Kasumi-1 (cell line): Measurements from ENCODE around the gene PCDHAC2.

ENCODE experiments used
- DNase-seq, 2 experiments: peaks; one replicate each; lab custom pipeline; 2025; lab: John Stamatoyannopoulos, UW

PCDHAC2 gene, protein sequence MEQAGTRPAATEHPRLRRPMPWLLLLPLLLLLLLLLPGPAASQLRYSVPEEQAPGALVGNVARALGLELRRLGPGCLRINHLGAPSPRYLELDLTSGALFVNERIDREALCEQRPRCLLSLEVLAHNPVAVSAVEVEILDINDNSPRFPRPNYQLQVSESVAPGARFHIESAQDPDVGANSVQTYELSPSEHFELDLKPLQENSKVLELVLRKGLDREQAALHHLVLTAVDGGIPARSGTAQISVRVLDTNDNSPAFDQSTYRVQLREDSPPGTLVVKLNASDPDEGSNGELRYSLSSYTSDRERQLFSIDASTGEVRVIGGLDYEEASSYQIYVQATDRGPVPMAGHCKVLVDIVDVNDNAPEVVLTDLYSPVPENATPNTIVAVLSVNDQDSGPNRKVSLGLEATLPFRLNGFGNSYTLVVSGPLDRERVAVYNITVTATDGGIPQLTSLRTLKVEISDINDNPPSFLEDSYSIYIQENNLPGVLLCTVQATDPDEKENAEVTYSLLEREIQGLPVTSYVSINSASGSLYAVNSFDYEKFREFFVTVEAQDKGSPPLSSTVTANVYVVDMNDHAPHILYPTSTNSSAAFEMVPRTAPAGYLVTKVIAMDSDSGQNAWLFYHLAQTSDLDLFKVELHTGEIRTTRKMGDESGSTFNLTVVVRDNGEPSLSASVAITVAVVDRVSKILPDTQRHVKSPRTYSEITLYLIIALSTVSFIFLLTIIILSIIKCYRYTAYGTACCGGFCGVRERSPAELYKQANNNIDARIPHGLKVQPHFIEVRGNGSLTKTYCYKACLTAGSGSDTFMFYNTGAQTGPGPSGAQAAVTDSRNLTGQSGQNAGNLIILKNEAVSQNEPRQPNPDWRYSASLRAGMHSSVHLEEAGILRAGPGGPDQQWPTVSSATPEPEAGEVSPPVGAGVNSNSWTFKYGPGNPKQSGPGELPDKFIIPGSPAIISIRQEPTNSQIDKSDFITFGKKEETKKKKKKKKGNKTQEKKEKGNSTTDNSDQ

DNA sequence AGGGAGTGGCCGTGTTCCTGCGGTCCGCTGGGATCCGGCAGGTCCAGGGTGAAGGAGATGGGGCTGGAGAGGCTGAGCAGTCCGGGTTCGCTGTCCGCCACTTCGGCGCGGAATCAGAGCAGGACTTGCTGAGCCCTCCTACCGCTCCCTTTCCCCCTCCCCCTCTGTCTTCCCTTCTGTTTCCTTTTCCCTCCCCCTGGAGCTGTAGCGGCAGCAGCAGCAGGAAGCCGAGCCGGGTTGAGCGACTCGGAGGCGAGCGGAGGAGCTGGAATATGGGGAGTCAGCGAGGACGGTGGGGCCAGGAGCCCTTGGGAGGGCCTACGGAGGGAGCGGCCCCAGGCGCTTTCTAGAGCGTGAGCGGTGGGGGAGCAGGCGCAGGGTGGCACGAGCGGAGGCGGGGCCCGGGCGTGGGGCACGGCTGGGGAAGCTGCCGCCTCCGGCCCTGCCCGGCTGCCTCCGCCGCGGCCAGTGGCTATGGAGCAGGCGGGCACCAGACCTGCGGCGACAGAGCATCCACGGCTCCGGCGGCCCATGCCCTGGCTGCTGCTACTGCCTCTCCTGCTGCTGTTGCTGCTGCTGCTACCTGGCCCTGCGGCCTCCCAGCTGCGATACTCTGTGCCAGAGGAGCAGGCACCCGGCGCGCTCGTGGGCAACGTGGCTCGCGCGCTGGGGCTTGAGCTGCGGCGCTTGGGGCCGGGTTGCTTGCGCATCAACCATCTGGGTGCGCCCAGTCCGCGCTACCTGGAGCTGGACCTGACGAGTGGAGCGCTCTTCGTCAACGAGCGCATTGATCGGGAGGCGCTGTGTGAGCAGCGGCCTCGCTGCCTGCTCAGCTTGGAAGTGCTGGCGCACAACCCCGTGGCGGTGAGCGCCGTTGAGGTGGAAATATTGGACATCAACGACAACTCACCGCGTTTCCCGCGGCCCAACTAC is at the start of gene PCDHAC2:
PCDHAC2 (plus strand) TSS at position 184 of the 933 bp plus-strand sequence; CDS start at position 475, 291 bp downstream.
- no peak for DNase-seq

DNA sequence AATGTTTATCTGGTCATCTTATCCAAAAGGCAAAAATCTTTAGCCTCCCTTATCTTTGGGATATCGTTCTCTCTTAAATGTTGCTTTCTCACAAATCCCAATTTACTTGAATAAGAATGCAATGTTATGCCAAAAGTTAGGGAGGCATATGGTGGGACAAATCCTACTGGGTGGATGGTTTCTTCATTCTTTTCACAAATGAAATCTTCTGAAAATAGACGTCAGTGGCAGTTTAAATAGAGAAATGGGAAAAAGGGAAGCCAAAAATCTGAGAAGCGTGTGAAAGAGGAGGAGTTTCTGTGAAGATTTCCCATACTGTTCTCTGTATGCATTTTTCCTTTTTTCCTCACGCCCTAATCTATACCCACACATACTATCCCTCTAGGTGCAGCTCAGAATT is 42.7 kb upstream of the PCDHAC2 start:
- no peak for DNase-seq

DNA sequence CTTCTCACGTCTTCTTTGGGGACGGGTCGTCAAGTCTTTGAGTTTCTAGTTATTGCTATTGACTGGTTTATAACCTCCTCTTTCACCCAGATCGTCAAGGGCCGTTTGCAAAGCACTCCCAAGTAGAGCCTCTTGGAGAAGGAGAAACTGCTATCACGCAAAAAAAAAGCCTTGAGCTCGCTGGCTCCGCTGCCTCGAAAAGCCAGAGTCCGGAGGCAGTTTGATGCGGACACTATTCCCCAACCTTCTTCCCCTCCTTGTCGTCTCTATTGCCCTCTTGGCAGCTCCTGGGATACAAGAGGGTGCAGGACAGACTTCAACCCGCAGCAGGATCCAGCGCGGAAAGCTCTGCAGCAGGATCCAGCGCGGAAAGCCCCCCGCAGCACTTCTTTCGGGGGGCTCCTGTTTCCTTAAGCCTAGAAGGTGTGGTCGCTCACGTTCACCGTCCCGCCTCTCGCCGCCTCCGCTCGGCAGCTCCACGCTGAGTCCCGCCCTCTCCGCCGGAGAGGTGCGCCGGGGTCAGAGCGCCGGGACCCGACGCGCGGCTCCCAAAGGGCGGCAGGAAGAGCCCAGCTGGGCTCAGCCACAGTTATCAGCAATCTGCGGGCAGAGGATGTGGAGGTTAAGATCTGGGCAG is 40.4 kb upstream of the PCDHAC2 start, which contains the start of gene PCDHAC1:
PCDHAC1 (plus strand) TSS at position 494 of the 637 bp plus-strand sequence. CDS start 594 bp downstream, outside the sequence.
- no peak for DNase-seq

DNA sequence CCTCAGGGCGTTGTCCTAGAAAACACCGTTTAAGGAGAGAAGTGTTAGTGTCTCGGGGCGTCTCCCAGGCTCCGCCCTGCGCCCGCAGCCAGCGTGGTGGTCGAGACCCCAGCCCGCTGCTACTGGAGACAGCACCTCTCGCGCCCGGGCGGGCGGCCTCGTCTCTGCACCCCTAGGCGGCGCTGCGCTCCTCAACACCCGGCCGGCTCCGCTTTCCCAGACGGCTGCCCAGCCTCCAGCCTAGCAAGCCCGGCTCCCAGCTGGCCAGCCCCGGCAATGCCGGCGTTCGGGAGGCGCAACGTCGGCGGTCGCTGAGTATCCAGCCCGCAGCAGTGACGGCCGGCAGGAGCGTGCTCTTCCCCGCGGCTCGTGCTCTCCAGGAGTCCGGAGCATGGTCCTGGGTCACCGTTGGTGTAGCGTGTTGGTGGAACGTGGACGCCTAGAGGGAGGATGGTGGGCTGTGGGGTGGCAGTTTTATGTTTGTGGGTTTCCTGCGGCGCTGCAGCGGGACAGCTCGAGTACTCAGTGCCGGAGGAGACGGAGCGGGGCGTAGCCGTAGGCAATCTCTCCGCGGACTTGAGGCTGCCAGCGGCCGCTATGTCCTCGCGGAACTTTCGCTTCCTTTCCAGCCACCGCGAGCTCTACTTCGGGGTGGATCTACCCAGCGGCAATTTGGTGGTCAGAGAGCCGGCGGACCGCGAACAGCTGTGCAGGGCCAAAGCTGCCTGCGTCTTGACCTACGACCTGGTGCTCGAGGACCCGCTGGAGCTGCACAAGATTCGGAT is 39.6 kb upstream of the PCDHAC2 start:
- DNase-seq: no peak

DNA sequence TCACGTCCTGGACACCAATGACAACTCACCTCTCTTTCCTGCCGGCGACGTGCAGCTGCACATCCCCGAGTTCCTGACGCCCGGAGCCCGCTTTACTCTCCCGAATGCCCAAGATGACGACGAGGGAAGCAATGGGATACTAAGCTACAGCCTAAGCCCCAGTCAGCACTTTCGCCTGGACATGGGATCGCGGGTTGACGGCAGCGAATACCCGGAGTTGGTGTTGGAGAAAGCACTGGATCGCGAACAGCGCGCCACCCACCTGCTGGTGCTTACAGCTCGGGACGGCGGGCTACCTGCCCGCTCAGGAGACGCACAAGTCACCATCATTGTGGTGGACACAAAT is 39.1 kb upstream of the PCDHAC2 start:
- no peak for DNase-seq

DNA sequence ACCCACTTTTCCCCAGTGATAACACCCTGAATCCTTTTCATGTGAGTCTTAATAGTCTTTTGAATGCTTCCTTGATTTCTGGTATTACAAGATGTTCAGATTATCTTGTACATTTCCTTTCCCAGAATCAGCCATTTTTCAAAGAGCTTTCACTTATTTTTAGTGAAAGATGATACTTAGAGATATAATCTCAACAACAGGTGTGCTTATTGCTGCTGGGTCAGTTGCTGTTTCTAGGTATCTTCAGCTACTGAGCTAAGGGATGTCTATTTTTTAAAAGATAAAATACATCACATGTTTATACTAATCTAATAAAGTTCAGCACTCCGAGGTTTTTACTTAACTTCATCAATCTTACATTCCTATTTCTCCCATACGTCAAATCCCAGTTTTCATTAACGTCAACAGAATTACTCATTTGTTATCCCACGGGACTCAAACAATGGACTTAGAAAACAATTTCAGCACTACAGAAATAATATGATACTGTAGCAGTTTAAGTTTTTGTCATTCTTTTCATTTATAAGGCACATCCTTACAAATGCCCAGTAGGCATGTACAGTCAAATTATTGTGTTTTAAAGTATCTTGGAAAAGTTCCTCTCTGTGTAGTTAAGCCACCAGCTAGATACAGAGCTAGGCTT is 31.2 kb upstream of the PCDHAC2 start:
- no peak for DNase-seq

DNA sequence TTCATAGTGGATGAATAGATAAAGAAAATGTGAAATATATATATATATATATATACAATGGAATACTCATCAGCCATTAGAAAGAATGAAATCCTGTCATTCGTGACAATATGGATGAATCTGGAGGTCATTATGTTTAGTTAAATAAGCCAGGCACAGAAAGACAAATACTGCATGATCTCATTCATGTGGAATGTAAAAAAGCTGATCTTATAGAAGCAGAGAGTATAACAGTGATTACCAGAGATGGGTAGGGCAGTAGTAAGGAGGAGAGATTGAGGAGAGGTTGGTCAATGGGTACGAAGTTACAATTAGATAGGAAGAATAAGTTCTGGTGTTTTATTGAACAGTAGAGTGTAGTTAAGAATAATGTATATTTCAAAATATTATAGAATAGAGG is 19.7 kb upstream of the PCDHAC2 start:
- DNase-seq: no peak

DNA sequence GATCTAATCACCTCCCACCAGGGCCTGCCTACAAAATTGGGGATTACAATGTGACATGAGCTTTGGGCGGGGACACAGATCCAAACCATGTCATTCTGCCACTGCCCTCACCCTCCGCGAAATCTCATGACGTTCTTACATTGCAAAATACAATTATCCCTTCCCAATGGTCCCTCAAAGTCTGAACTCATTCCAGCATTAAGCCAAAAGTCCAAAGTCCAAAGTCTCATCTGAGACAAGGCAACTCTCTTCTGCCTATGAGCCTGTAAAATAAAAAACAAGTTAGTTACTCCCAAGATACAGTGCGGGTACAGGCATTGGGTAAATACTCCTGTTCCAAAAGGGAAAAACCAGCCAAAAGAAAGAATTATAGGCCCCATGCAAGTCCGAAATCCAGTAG is 14.6 kb upstream of the PCDHAC2 start:
- DNase-seq: no peak

DNA sequence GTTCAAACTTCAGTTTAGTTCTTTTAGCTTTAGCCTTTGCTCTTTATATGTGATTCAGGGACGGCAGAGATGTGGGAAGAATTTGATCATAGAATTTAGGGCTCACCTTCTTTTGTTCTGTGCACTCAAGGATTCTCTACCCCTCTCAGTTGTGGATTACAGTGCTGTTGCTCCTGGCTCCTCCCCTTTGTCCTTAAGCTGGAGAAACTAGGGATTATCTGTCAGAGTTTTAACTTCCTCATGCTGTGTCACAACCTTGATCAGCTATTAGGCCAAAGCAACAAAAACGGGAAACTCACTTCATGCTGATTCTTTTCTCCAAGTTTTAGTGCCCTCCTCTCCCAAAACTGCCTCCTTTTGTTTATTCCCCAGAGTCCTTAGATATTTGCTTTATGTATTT is 13.0 kb upstream of the PCDHAC2 start:
- DNase-seq: peak in 1 of 2 experiments; percentile 27

DNA sequence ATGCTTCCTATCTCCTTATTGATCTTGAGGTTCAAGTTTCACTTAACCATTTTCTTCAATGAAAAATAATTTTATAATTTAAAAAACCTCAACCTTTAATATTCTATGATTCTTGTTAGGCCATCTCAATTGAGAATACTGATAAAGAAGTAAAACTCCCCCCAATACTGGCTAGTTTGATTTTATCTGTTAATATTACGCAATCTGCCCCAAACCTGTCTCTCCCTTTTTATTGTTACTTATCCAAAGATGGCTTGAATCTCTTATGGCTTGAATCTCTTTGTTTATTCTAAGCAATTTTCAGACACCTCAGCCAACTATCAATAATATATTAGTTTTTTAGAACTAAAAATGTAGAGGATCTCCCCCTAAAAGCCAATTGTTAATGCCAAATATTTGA is 4.1 kb upstream of the PCDHAC2 start:
- DNase-seq: no peak

DNA sequence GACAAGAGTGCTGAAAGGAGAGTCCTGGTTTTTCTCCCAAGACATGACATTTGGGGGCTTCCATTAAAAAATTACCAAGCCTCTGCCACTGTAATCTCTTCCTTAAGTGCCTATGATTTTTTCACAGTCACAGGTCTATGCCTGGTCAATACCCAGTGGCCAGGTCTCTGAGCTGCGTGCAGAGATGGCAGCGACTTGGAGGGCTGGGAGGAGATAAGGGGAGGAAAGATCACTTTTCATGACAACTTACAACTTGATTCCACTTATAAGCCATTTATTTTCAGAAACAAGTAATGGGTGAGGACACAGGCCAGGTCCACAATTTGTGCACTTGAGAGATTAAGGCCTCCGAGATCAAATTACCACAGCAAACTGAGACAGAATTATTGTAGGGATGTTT is 1.9 kb upstream of the PCDHAC2 start:
- no peak for DNase-seq

DNA sequence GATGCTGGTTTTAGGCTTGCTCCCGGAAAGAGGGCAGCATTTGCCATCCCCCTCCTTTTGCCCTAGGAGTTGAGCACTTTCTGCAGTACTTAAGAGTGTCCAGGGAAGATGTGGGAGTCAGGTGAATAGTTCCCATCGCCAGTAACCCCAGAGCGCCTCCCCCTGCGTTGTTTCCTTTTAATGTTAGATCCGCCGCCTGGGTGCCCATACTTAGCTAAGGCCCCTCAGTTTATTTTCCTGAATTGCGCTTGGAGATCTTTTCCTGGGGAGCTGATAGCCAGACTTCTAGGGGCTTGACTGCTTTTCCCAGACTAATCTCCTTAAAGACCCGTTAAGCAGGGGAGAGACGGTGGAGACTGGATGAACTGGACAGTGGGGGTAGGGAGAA is 377 bp upstream of the PCDHAC2 start:
- no peak for DNase-seq

DNA sequence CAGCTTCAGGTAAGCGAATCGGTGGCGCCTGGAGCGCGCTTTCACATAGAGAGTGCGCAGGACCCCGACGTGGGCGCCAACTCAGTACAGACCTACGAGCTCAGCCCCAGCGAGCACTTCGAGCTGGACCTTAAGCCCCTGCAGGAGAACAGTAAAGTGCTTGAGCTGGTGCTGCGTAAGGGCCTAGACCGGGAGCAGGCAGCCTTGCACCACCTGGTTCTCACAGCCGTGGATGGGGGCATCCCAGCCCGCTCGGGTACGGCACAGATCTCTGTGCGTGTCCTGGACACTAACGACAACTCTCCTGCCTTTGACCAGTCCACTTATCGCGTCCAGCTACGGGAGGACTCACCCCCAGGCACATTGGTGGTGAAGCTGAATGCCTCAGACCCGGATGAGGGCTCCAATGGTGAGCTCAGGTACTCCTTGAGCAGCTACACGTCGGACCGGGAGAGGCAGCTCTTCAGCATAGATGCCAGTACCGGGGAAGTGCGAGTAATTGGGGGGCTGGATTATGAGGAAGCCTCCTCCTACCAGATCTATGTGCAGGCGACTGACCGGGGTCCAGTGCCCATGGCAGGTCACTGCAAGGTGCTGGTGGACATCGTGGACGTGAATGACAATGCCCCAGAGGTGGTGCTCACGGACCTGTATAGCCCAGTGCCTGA is 1.1 kb downstream of the PCDHAC2 start:
- no peak for DNase-seq

DNA sequence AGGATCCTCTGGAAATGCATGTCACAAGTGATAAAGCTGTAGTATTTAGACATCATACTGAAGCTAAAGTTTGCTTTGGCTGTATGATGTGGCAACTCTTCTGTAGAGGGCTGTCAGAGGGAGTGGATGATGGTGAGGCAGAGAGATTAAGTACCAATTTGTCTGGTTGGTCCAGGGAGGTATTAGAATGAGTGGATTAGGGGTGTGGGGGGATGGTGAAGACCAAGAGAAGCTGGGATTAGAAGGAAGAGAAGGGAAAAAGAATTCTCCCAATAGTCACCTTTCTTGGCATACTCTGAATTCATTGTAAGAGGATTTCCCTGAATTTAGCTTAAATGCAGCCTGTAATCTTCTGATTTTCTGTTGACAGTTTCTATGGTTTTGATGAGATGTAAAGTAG is 3.6 kb downstream of the PCDHAC2 start:
- DNase-seq: no peak

DNA sequence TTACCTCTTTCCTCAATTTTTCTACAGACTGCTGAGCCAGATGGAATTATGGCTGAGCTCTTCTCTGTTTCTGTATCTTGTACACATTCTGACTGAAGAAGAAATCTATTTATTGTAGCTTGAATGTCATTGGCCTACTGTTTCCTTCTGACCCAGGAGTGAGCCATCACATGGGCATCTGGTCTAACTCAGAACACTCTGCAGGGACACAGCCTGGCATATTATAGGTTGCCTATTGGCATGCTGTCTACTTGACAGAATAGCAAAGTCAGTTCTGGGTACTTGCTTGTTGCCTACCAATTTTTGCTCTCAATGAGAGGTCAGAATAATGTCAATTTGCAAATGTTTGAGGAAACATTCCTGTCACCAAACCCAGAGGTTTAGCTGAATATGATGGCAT is 7.3 kb downstream of the PCDHAC2 start:
- DNase-seq: no peak

DNA sequence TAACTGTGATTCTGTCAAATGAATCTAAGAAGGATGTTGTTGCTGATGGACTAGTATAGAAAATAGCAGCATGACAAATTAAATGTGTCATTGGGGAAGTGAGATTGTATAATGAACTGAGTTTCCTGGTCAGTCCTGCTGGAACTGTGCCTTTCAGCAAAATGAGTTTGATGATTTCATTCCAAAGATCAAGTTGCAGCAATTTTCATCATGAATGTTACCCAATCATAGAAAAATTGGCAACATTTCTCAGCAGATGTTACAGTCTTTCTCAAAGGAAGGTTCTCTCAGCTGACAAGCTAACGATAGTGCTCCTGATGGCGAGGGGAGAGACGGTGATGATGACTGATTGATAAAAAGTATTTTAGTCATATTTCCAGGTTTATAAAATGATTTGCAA is 10.7 kb downstream of the PCDHAC2 start:
- no peak for DNase-seq

DNA sequence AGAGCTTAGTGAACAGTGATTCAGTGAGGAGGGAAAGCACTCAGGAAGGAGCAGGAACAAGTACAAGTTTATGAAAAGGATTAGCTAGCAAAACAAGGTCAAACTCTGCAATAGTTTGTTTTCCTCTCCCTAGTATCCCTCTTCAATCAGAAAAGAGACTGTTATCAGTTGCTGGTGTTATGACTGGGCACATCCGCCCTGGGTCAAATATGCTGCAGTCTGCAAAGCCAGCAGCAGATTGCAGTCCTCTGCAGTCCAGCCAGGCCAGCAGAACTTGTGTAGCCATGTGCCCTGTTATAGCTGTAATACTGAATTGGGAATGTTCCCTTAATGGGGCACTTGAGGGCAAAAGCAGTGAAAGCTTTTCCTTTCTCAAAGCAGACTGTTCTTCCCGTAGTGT is 12.0 kb downstream of the PCDHAC2 start:
- no peak for DNase-seq

DNA sequence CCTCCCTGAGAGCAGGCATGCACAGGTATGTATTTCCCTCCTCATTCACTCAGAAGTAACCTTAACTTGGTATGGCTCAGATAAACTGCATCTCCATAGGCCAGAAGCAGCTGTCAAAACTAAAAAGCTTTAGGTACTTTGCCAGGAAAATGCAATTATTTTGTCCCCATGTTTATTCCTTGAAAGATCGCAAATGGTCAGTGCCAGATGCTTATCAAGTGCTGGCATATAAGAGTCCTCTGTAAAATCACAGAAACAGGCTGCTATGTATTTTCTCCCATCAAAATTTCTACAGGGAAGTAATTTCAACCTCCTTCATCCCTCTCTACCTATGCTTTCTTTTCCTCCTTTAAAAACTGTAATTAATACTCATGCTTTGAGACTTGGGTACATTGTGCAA is 12.7 kb downstream of the PCDHAC2 start:
- DNase-seq: no peak

DNA sequence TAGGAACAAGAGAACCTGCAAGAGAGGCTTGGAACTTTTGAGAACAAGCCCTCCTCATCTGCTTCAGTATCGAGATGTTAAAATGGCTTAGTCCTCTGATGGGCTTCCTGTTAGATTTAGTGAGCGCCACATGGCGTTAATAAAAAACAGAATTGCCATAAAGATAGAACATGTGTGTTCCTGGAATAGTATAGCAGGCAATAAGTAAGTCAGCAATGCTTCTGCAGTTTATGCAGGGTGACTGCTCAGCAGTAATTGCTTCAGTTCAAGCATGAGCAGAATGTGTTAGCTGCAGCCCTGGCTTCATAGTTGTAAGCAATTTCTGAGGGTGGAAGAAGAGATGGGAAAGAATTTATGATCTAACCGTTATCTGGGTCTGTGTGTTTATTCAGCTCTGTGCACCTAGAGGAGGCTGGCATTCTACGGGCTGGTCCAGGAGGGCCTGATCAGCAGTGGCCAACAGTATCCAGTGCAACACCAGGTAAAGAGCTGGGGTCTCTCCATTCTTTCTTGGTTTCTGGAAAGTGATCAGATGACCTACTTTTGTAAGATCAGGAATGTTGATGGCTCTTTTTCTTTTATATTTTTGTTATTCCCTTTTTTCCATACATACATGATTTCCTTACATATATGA is 15.9 kb downstream of the PCDHAC2 start:
- no peak for DNase-seq
